ENCODE data around the gene EYA3. TPM values are rescaled to one million over a fixed set of nuclear protein-coding genes. Genes with fewer than 3 reads are reported as not detected.

EYA3 gene, protein sequence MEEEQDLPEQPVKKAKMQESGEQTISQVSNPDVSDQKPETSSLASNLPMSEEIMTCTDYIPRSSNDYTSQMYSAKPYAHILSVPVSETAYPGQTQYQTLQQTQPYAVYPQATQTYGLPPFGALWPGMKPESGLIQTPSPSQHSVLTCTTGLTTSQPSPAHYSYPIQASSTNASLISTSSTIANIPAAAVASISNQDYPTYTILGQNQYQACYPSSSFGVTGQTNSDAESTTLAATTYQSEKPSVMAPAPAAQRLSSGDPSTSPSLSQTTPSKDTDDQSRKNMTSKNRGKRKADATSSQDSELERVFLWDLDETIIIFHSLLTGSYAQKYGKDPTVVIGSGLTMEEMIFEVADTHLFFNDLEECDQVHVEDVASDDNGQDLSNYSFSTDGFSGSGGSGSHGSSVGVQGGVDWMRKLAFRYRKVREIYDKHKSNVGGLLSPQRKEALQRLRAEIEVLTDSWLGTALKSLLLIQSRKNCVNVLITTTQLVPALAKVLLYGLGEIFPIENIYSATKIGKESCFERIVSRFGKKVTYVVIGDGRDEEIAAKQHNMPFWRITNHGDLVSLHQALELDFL
- total RNA-seq (2014; rRNA removed; shearing (Covaris generic); ENCODE audit: low replicate concordance), result 7.2 and 23.1 TPM in 2 replicates

DNA sequence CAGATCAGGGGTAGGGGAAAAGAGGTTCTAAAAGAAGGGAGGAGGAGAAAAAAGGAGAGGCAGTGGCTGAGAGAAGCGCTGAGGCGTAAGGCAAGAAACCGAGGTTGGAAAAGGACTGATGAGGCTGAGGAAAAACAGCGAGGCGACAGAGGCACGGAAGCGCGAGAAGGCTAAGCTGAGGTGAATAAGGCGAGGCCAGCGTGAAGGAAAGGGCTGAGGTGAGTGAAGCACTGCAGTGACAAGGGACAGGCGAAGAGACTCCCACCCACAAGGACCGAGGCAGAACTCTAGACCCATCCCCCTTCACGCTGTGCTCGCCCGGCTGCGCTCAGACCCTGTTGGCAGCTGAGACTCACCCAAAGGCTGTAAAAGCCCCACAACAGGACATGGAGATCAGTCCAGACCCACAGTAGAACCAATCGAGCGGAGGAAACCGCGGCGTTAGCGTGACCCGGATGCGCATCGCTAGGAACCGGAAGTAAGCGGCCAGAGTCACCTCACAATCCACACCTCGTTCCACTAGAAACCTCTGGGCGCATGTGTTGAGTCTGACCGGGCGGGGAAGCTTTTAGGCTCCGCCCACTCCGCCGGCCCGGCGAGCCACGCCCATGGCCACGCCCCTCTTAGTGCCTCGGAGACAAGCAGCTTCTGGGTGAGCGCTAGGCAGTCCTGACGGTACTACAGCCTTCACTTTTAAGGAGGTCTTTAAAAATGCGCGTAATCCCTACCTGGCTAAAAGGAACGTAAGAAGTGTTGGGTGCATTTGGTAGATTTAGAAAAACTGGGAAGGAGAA, at the start of gene EYA3:
Gene EYA3, minus strand, starts transcription at position 443 of the 794 bp plus-strand sequence. CDS start 30,584 bp downstream, outside the sequence.
- H3K4me3 ChIP-seq, result peak within 1 kb of the TSS; percentile 82
- no peaks in the 10 kb centered on the region for H3K27me3 ChIP-seq
- peak; percentile 96 for DNase-seq
- no peaks in the 10 kb centered on the region for H3K9me3 ChIP-seq
- H3K36me3 ChIP-seq, result no peaks in the 10 kb centered on the region

DNA sequence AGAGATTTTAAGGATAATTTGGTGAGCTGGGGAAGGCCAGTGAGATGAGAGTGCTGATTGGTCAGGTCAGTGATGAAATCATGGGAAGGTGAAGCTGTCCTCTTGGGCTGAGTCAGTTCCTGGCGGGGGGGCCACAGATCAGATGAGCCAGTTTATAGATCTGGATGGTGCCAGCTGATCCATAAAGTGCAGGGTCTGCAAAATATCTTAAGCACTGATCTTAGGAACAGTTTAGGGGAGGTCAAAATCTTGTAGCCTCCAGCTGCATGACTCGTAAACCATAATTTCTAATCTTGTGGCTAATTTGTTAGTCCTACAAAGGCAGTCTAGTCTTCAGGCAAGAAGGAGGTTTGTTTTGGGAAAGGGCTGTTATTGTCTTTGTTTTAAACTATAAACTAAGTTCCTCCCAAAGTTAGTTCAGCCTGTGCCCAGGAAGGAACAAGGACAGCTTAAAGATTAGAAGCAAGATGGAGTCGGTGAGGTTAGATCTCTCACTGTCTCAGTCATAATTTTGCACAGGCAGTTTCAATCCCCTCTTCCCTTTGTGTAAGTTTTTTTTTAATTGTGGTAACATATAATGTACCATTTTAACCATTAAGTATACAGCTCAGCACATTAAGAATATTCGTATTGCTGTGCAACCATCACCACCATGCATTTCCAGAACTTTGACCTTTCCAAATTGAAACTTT, 48.7 kb upstream of the EYA3 start:
- Histone ChIP-seq H3K36me3 (no peaks in the 10 kb centered on the region), H3K9me3 (no peaks in the 10 kb centered on the region), H3K27me3 (no peaks in the 10 kb centered on the region), H3K4me3 (no peak overlapping the region)
- peak; percentile 54 for DNase-seq

DNA sequence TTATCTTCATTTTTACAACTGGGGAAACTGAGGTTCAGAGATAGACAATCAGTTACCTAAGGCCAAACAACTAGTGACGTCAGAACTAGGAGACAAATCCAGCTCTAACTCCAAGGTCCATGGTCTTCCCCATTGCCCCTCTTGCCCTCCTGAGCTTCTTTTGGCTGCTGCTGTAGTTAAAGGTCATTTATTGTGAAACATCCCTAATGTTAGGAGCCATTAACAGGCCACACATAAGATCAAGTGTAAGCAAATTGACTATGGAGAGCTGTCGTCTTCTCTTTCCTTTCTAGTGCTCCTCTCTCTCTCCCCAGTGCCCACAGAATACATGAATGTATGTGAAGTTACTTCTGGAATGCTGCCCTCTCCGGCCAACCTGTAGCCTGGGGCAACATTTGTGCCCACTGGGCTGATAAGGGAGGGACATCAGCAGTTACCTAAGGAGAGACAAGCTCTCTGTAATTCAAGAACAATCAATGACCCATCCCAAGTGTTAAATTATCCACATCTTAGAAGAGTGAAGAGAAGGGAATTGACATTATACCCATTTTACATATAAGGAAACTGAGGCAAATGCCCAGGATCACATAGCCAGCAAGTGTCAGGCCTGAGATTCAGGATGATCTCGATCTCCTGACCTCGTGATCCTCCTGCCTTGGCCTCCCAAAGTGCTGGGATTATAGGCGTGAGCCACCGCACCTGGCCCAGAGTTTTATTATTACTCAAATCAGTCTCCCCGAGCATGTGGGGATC, 47.9 kb upstream of the EYA3 start:
- Histone ChIP-seq H3K9me3 (no peaks in the 10 kb centered on the region), H3K36me3 (no peaks in the 10 kb centered on the region), H3K27me3 (no peaks in the 10 kb centered on the region), H3K4me3 (no peak overlapping the region)
- no peak for DNase-seq

DNA sequence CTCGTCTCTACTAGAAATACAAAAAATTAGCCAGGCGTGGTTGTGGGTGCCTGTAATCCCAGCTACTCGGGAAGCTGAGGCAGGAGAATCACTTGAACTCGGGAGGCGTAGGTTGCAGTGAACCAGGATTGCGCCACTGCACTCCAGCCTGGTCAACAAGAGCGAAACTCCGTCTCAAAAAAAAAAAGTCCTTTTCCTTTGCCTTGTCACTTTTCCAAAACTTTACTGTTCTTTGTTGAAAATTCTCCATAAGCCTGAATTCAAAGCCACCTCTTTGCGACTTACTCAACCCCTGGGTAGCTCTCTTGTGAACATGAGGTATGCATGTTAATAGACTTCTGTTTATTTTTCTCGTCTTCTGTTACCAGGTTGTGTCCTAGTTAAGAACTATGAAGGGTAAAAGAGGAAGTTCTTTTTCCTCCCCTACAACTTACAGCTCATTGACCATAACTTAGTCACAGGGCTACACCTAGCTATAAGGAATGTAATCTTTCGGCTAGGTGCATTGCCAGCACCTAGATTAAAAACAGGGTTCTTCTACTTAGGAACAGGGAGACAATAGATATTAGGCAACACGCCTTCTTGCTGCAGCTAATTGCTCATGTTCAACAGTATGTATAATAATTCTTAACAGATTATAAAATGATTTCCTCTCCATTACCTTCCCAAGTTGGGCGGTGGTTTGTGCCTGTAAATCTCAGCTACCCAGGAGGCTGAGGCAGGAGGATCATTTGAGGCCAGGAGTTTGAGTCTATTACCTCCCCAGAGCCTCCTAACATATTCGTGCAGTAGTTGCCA, 47.2 kb upstream of the EYA3 start:
- Histone ChIP-seq H3K9me3 (no peaks in the 10 kb centered on the region), H3K4me3 (no peak overlapping the region), H3K27me3 (no peaks in the 10 kb centered on the region), H3K36me3 (no peaks in the 10 kb centered on the region)
- DNase-seq, result no peak

DNA sequence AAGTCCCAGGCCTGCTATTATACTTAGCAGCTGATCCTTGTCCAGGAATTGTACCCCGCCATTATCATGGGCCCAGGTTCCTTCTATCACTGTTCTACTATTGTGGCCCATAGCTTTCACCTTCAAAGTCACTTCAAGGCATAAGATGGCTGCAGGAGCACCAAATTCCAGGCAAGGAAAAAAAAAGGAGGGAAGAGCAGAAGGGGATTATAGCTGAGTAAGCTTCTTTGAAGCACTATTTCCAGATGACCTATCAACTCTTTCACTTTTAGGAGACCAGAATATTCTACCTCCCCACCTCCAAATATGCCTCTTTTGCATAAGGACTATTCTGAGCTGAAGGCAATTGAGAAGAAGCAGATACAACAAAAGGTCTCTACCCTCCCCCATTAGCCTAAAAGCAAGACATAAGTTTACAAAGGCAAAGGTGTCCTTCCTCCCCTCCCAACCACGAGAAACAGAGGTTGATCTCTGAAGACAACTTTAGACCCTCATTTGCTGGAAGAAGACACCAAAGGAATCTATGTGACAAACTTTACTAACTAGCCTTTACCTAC, 46.3 kb upstream of the EYA3 start:
- DNase-seq, result no peak
- no peaks in the 10 kb centered on the region for H3K9me3 ChIP-seq
- no peak overlapping the region for H3K4me3 ChIP-seq
- no peaks in the 10 kb centered on the region for H3K27me3 ChIP-seq
- no peaks in the 10 kb centered on the region for H3K36me3 ChIP-seq

DNA sequence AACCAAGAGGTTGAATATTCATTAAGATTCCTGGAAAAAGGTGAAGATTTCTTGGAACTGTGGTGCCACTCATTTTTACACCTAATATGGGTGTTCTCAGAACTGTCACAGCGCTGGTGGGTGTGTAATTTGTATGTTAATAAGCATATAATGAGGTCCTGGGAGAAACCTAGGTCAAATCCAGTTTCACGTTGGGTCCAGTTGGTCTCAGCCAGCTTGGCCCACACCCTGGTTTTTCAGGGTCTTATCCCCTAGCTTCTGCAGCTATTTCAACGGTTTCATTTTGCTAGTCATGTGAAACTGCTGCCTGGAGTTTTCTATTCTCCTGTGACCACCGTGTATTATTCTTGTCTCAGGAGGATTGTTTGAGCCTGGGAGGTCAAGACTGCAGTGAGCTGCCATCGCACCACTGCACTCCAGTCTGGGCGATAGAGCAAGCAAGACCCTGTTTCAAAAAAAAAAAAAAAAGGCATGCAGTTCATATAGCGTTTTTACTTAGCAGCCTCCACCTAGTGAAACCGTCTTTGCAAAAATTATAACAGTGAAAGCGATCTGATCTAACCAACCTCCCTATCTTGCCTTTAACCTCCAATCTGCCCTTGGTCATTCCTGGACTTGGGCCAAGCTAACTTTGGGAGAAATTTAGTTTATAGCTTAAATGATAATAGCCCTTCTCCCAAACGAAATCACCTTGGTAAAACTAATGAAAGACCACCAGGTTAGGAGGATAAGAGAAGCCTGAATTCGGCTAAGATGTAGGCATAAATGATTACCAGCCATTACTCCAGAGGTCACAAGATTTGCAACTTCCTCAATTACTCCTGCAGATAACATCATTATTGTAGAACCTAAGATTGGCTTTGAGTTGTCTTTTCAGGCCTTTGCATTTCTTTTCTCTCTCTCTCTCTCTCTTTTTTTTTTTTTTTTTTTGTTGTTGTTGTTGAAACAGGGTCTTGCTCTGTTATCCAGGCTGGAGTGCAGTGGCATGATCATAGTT, 44.1 kb upstream of the EYA3 start:
- Histone ChIP-seq H3K36me3 (no peaks in the 10 kb centered on the region), H3K4me3 (no peak overlapping the region), H3K9me3 (no peaks in the 10 kb centered on the region), H3K27me3 (no peaks in the 10 kb centered on the region)
- no peak for DNase-seq

DNA sequence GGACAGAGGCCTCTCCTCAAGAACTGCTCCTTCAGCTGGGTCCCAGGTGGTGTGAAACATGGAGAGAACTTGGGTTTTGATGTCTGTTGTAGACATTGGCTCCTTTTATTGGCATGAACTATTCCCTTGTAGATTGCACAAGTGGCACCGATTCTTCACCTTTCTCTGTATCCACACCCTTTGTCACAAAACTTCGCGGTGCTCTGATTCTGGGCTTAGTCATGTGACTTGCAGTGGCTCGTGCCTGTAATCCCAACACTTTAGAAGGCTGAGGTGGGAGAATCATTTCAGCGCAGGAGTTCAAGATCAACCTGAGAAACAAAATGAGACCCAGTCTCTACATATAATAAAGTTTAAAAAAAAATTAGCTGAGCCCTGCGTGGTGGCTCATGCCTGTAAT, 42.5 kb upstream of the EYA3 start:
- Histone ChIP-seq H3K36me3 (no peaks in the 10 kb centered on the region), H3K9me3 (no peaks in the 10 kb centered on the region), H3K4me3 (no peak overlapping the region), H3K27me3 (no peaks in the 10 kb centered on the region)
- DNase-seq, result no peak

DNA sequence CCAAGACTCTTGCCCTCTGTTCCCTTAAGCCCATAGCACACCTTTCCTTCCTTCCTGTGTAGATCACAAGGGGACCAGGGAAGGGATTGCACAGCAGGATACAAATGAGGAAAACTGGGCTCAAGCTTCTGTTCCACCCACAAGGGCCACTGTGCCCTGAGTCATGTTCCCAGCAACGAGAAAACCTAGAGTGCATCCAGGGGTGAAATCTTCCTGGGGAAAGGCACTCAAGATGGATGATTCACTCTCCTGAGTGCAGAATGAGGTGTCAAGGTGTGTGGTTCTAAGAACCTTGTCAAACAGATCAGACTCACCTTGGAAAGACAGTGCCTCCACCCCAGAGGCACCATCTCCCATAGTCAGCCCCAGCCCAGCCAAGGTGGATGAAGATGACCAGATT, 40.7 kb upstream of the EYA3 start:
- no peaks in the 10 kb centered on the region for H3K27me3 ChIP-seq
- no peaks in the 10 kb centered on the region for H3K36me3 ChIP-seq
- no peaks in the 10 kb centered on the region for H3K9me3 ChIP-seq
- H3K4me3 ChIP-seq, result no peak overlapping the region
- DNase-seq, result peak; percentile 71

DNA sequence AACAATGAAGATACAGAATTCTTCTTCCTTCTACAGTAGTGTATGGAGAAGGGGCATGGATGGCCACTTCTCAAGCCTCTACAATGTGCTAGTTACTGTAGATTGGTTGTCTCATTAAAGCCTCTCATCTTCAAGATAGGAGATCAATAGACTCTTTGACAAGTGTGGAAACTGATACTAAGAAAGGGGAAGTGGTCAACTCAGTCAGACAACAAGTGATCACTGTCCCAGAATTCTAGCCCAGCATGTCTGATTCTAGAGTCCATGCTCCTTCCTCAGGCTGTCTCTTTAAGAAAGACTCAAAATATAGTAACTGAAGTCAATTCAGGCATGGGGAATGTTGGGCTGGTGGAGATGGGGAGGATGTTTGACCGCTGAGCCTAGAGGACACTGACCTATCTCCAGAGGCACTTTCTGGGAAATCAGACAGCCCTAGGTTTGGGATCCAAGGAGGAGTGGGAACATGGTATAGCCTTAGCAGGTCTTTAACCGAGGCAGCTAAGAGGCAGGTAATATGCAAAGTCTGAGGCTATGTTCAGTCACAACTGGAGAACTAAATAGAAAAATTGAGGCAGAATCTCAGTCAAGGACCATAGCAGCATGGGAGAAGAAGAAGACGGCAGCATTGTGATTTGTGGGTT, 39.3 kb upstream of the EYA3 start:
- no peaks in the 10 kb centered on the region for H3K36me3 ChIP-seq
- H3K9me3 ChIP-seq, result no peaks in the 10 kb centered on the region
- no peak overlapping the region for H3K4me3 ChIP-seq
- DNase-seq, result no peak
- H3K27me3 ChIP-seq, result no peaks in the 10 kb centered on the region

DNA sequence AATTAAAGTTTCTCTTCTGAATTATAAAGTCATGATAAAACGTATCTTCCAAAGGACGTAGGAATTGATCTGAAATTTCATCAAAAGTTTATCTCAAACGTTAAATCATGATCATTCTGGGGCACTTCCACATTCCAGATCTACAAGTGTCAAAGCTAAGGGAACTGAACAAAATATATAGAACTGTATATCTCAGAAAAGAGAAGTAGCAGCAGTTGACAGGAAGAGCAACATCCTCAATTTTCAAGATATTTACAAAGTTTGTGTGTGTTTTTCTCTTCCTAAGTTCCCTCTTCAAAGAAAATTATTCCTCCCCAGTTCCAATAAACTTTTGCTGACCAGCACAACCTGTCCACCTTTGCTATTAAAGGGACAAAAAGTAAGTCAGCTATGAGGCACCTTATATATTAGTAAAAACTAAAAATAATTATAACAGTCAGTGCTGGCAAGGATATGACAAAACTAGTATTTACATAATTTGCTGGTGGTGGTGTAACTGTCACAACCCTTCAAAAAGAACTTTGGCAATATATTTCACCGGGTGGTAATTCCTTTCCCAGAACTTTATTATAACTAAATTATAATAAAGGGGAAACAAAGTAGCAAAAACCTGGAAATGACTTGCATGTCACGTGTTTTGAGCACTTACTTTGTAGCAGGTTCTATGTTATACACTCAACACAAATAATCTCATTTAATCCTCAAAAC, 38.5 kb upstream of the EYA3 start:
- H3K36me3 ChIP-seq, result no peaks in the 10 kb centered on the region
- H3K9me3 ChIP-seq, result no peaks in the 10 kb centered on the region
- no peak overlapping the region for H3K4me3 ChIP-seq
- H3K27me3 ChIP-seq, result no peaks in the 10 kb centered on the region
- DNase-seq, result no peak

DNA sequence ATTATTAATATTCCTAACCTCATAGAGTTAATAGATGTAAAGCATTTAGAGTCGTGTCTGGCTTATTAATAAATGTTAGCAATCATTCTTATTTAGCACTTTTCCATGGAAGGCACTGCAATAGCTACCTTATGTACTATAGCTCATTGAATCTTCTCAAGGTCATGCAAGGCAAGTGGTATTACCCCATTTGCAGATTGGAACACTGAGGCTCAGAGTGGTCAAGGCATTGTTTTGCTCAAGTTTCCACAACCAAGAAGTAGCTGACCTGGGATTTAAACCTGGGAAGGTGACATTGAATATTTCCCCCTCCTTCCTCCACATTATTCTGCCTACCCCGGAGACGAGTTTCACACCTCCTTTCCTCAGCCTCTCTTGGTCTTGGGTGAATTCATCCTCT, 37.8 kb upstream of the EYA3 start:
- DNase-seq, result no peak
- no peaks in the 10 kb centered on the region for H3K9me3 ChIP-seq
- no peaks in the 10 kb centered on the region for H3K36me3 ChIP-seq
- H3K27me3 ChIP-seq, result no peaks in the 10 kb centered on the region
- H3K4me3 ChIP-seq, result no peak overlapping the region

DNA sequence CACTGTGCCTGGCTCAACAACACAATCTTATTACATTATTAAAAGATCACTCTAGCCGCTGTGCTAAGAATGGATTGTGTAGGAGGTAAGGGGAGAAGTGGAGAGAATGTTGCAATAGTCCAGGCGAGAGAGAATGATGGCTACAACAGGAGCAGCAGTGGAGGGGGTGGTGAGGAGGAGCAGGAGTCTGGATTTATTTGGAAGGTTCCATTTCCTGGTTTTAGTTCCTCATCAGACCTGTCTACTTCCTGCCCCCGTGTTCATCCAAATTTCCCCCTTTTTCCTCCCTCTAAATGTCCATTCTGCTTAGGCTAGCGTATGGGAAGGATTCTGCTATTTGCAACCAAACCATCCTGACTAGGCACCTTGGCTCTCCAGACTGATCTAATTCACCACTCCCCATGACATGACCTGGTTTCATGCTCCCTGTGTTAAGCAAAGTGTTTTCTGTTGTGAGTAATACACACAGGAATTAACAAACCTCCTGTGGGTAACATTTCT, 35.1 kb upstream of the EYA3 start:
- DNase-seq, result peak; percentile 20
- Histone ChIP-seq H3K36me3 (no peaks in the 10 kb centered on the region), H3K27me3 (no peaks in the 10 kb centered on the region), H3K9me3 (no peaks in the 10 kb centered on the region), H3K4me3 (no peak overlapping the region)

DNA sequence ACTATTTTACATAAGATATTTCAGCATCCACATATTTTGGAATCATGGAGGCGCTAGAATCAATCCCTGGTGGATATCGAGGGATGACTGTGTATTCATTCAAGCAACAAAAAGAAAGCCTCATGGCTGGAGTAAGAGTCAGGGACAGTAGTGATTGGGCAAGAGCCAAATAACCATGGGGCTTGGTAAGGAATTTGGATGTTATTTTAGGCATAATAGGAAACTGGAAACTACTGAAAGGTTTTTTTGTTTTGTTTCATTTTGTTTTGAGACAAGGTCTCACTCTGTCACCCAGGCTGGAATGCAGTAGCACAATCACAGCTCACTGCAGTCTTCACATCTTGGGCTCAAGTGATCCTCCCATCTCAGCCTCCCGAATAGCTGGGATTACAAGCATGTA, 33.8 kb upstream of the EYA3 start:
- Histone ChIP-seq H3K4me3 (no peak overlapping the region), H3K9me3 (no peaks in the 10 kb centered on the region), H3K27me3 (no peaks in the 10 kb centered on the region), H3K36me3 (no peaks in the 10 kb centered on the region)
- no peak for DNase-seq

All from MG63 (cell line).